GM12892 (cell line): ENCODE data around the gene KCNK13.

Experiments
- POLR2A ChIP-seq: IDR thresholded peaks from 2 replicates; pipeline ENCODE4 v1.6.1; 2011; ENCODE audit warnings: low read depth, low read length, control low read depth
- POLR2AphosphoS5 ChIP-seq: IDR thresholded peaks from 2 replicates; pipeline ENCODE4 v1.6.1; 2011; ENCODE audit warnings: low read depth, low read length, control low read depth
- TAF1 ChIP-seq: IDR thresholded peaks from 2 replicates; pipeline ENCODE4 v1.6.1; 2011; ENCODE audit warnings: low read depth, mild to moderate bottlenecking, control low read depth, low read length, borderline replicate concordance

GRCh38 chr14:90154110-90154509, 92.3 kb downstream of the KCNK13 start:
- TF ChIP-seq POLR2AphosphoS5 (no peak), TAF1 (no peak), POLR2A (no peak)
